Adrenal gland (tissue), 12 donors: Measurements from ENCODE around the gene TMEM129. TPM values are rescaled to one million over a fixed set of nuclear protein-coding genes. Genes with fewer than 3 reads are reported as not detected.

Experiments used
- DNase-seq, 7 donors: peaks; one replicate each; pipeline ENCODE4 v3.0.0-alpha.2; 2019 to 2020
- H3K27ac ChIP-seq, 5 donors: fragments of 200-600 bp; sonication (generic) in 4 of 5; 1 replicate in 3 of 5; 2 replicates in 2 of 5; pipeline versions ENCODE4 v1.5.1 to v1.8.0; 2016 to 2020; ENCODE audit warnings: mild to moderate bottlenecking in 1 of 5
- H3K27me3 ChIP-seq: fragments of 200-600 bp; 2 replicates; pipeline ENCODE4 v1.8.0; 2021
- H3K36me3 ChIP-seq, 2 donors: fragments of 200-600 bp; replicated peaks in 1 of 2; 1 replicate in 1 of 2; 2 replicates in 1 of 2; pipeline versions ENCODE4 v1.5.1 to v1.8.0; 2018 to 2022
- H3K4me1 ChIP-seq, 2 donors: fragments of 200-600 bp; replicated peaks in 1 of 2; 1 replicate in 1 of 2; 2 replicates in 1 of 2; pipeline versions ENCODE4 v1.5.1 to v1.8.0; 2018 to 2021
- H3K4me3 ChIP-seq, 4 donors: fragments of 200-600 bp; sonication (generic) in 3 of 4; one replicate each; pipeline ENCODE4 v1.5.1; 2016 to 2018
- H3K9me3 ChIP-seq, 3 donors: fragments of 200-600 bp; sonication (generic) in 1 of 3; replicated peaks in 1 of 3; 1 replicate in 2 of 3; 2 replicates in 1 of 3; pipeline versions ENCODE4 v1.5.1 to v1.8.0; 2016 to 2021
- POLR2A ChIP-seq, 2 donors: fragments of 450-650 bp; IDR thresholded peaks; one replicate each; pipeline ENCODE4 v1.6.1; 2017; ENCODE audit warnings: antibody characterized with exemption in 2 of 2, mild to moderate bottlenecking in 2 of 2, moderate library complexity in 1 of 2
- WGBS, 4 donors: extraction: QIAGEN DNeasy Blood & Tissue Kit in 2 of 4; methylation state at CpG; one replicate each; pipeline versions ENCODE4 v1.1.5 to v1.1.7; 2013 to 2017; 5-methylcytosine and 5-hydroxymethylcytosine counted together
- intact Hi-C, 2 donors: fragments of 100-400 bp; cut with DNase I; formaldehyde crosslinking; loops; one replicate each; pipeline versions ENCODE4 v1.14.1 to v1.15.0; 2022 to 2023
- polyA plus RNA-seq, 3 donors: library from polyadenylated mRNA; stranded (reverse); fragments of 200-250 nt in 2 of 3; fragments of 350-450 nt in 1 of 3; fragmentation: Illumina TruSeq in 1 of 3; extraction: RNeasy Lipid Tissue Mini Kit (QIAGEN cat#74804) in 1 of 3; gene quantifications; one replicate each; pipeline ENCODE4 v1.2.3, GENCODE V29; 2013 to 2014
- total RNA-seq, 9 donors: library from RNA; depleted of rRNA in 4 of 9; stranded (reverse); fragments of >200 nt in 4 of 9; fragments of 120-200 nt in 1 of 9; fragmentation: NEBNext Ultra II Directional in 1 of 9; extraction: Animal tissue kit (Norgen Biotek cat#: 25700) in 1 of 9; gene quantifications; one replicate each; pipeline versions ENCODE4 v1.1.0 to v1.2.4, GENCODE V29; 2013 to 2023
- TF ChIP-seq, protein P1 (sequence below), 6 experiments: fragments of 450-650 bp in 4 of 6; fragments of 200-600 bp in 2 of 6; sonication (generic) in 1 of 6; IDR thresholded peaks; 1 replicate in 5 of 6; 2 replicates in 1 of 6; pipeline versions ENCODE4 v1.5.1 to v1.8.0; 2016 to 2021; ENCODE audit warnings: antibody characterized with exemption in 6 of 6, mild to moderate bottlenecking in 2 of 6, moderate library complexity in 1 of 6
- donor health status: healthy with polysubstance abuse.
- donor health status: Bipolar disorder and iron deficiency.
- donor health status: DM: yes; HTN: yes; CAD: no.
- donor health status: DM: no; HTN: no; CAD: no.
- donor health status: DM: no; HTN: no; CAD: no.
- donor health status: DM: yes; HTN: yes; CAD: no.

The TMEM129 gene
- total and polyA plus RNA-seq, 12 donors, result 14.9 to 119 (median 50.5) TPM

DNA sequence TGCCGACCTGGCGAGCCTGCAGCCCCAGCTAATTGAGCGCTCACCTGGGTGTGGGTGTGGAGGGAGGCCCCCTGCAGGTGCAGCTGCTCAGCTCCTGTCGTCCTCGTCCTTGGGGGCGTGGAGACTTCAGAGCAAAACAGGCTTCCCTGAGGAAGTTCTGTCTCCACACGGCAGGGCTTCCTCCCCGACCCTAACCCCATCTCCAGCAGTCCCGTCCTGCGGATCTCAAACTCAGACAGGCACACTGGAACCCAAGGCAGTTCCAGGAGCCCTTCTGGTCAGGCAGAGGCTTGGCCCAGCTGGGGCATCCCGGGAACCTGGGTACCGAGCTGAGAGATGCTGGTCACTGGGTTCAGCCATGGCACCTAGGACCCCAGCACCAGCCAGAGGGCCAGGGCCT, 24.6 kb upstream of the TMEM129 start:
- Histone ChIP-seq H3K27ac (no peak overlapping the region), H3K4me3 (no peak overlapping the region), H3K36me3 (no peaks in the 10 kb centered on the region), H3K27me3 (peaks cover 4% of the 10 kb centered on the region), H3K9me3 (no peaks in the 10 kb centered on the region), H3K4me1 (peaks cover 0 to 3% of the 10 kb centered on the region in 2 donors)
- intact Hi-C loops, result loop anchor here (5.0 kb wide), 1 partner anchor 157 kb away; no protein-coding TSS in a partner anchor
- TF ChIP-seq, protein P1, sequence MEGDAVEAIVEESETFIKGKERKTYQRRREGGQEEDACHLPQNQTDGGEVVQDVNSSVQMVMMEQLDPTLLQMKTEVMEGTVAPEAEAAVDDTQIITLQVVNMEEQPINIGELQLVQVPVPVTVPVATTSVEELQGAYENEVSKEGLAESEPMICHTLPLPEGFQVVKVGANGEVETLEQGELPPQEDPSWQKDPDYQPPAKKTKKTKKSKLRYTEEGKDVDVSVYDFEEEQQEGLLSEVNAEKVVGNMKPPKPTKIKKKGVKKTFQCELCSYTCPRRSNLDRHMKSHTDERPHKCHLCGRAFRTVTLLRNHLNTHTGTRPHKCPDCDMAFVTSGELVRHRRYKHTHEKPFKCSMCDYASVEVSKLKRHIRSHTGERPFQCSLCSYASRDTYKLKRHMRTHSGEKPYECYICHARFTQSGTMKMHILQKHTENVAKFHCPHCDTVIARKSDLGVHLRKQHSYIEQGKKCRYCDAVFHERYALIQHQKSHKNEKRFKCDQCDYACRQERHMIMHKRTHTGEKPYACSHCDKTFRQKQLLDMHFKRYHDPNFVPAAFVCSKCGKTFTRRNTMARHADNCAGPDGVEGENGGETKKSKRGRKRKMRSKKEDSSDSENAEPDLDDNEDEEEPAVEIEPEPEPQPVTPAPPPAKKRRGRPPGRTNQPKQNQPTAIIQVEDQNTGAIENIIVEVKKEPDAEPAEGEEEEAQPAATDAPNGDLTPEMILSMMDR (IDR thresholded peaks at IDR 0.05), result no peak
- no peak for TF ChIP-seq POLR2A (IDR thresholded peaks at IDR 0.05)
- no peak for DNase-seq
- WGBS, 4 donors, result 86 to 90% (median 87%) methylated on average over 4 to 12 of the region's 12 CpGs

- Histone ChIP-seq H3K27ac (no peak overlapping the region), H3K36me3 (no peaks in the 10 kb centered on the region), H3K9me3 (no peaks in the 10 kb centered on the region), H3K4me3 (no peak overlapping the region), H3K27me3 (peaks cover 4% of the 10 kb centered on the region), H3K4me1 (peaks cover 0 to 3% of the 10 kb centered on the region in 2 donors)
- intact Hi-C loops, result loop anchor here (5.0 kb wide), 1 partner anchor 157 kb away; no protein-coding TSS in a partner anchor
- TF ChIP-seq, protein P1 (IDR thresholded peaks at IDR 0.05), result no peak
- TF ChIP-seq POLR2A (IDR thresholded peaks at IDR 0.05), result no peak
- WGBS, 4 donors, result 92 to 96% (median 94%) methylated on average over 13 of the region's 13 CpGs
- no peak for DNase-seq
These were observed 24.0 kb upstream of the TMEM129 start for GRCh38 chr4:1745165-1745564.

DNA sequence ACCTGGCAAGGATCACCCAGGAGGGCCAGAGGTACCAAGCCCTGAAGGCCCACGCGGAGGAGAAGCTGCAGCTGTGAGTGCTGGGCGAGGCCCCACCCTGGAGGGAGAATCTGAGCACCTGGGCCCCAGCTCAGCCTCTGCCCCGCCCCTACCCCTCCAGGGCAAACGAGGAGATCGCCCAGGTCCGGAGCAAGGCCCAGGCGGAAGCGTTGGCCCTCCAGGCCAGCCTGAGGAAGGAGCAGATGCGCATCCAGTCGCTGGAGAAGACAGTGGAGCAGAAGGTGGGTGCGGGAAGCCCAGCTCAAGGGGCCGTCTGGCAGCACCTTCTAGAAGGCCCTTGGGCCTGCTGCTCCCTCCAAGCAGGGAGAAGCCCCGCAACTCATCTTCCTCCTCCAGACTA, 23.4 kb upstream of the TMEM129 start:
- Histone ChIP-seq H3K36me3 (no peaks in the 10 kb centered on the region), H3K4me3 (no peak overlapping the region), H3K27ac (no peak overlapping the region), H3K9me3 (no peaks in the 10 kb centered on the region), H3K27me3 (peaks cover 4% of the 10 kb centered on the region), H3K4me1 (peaks cover 0 to 3% of the 10 kb centered on the region in 2 donors)
- TF ChIP-seq POLR2A (IDR thresholded peaks at IDR 0.05), result no peak
- TF ChIP-seq, protein P1 (IDR thresholded peaks at IDR 0.05), result no peak
- no peak for DNase-seq
- intact Hi-C loops, result no loop called here
- 89 to 100% (median 94%) methylated on average over 1 to 14 of the region's 14 CpGs for whole genome bisulfite sequencing, 4 donors

GRCh38 chr4:1743975-1744374, 22.9 kb upstream of the TMEM129 start:
- peaks cover 0 to 3% of the 10 kb centered on the region in 2 donors for H3K4me1 ChIP-seq
- H3K9me3 ChIP-seq, result no peaks in the 10 kb centered on the region
- peaks cover 4% of the 10 kb centered on the region for H3K27me3 ChIP-seq
- no peak overlapping the region for H3K4me3 ChIP-seq
- 95 to 100% (median 98%) methylated on average over 1 to 6 of the region's 6 CpGs for WGBS, 4 donors
- no peak for TF ChIP-seq POLR2A (IDR thresholded peaks at IDR 0.05)
- TF ChIP-seq, protein P1 (IDR thresholded peaks at IDR 0.05), result no peak
- no peaks in the 10 kb centered on the region for H3K36me3 ChIP-seq
- intact Hi-C loops, result no loop called here
- H3K27ac ChIP-seq, result no peak overlapping the region
- no peak for DNase-seq
